Thyroid gland (tissue), 4 donors: Measurements from ENCODE around the gene ZC3H7B.

Experiments
- CTCF ChIP-seq, 6 experiments: fragments of 200-600 bp in 3 of 6; fragments of 450-650 bp in 3 of 6; sonication (generic) in 3 of 6; IDR thresholded peaks; one replicate each; pipeline ENCODE4 v1.5.1; 2016 to 2019; ENCODE audit warnings: antibody characterized with exemption in 6 of 6, mild to moderate bottlenecking in 2 of 6, inconsistent platforms in 1 of 6, moderate library complexity in 1 of 6
- POLR2A ChIP-seq, 2 donors: fragments of 450-650 bp; IDR thresholded peaks; one replicate each; pipeline ENCODE4 v1.6.1; 2017; ENCODE audit warnings: antibody characterized with exemption in 2 of 2, mild to moderate bottlenecking in 2 of 2, moderate library complexity in 1 of 2

DNA sequence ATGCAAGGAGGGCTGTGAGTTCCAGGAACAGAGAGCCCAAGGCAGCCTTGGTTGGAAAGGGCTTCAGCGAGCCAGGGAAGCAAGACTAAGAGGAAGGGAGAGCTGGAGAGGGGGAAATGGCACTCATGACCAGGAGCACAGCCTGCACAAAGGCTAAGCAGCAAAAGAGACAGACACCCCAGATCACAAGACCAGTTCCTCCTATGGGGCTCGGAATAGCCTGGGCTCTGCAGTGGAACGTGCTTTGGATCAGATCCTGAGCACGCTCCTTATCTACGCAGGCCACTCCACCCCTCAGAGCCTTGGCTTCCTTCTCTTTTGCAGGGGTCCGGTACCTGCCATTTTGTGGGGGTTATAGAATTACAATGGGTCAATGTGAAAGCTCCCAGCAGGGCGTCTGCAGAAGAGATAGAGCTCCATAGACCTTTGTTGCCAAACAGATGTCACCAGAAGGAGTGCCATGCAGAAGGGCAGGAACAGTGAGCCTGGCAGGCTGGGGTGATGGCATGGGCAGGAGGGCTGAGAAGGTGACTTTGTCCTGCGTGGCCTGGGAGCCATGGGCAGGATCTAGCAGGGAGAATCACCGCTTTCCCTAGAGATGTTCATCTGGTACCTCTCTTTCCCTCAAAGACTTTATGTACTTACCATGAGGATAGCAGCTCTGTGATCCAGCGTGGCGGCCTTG, 33.8 kb downstream of the ZC3H7B start:
- TF ChIP-seq POLR2A (IDR thresholded peaks at IDR 0.05) (no peak), CTCF (IDR thresholded peaks at IDR 0.05) (no peak)
